ENCODE measurements around the gene PMM1. TPM values are rescaled to one million over a fixed set of nuclear protein-coding genes. Genes with fewer than 3 reads are reported as not detected.

PMM1 gene
- total RNA-seq, 2 experiments from 2014 or later, result 30.5 to 31.1 TPM

GRCh38 chr22:41528132-41528766 lies 61.4 kb downstream of the PMM1 start:
- ChIA-PET POLR2A (interaction anchor here (0.6 kb wide), 1 partner anchor 99 kb away, joined by 3 read pairs; no protein-coding TSS in a partner anchor), CTCF (interaction anchor here (0.8 to 2.4 kb wide), 4 partner anchors 10 to 135 kb away, joined by 3 to 32 read pairs (median 4); no protein-coding TSS in a partner anchor)

Other genes starting within 250 kb of the PMM1 start
- 1 to 10 TPM; 1.9 to 2.4 TPM for gene TEF, start 207.9 kb downstream of the PMM1 start, total RNA-seq
- gene TOB2, start 143.0 kb downstream of the PMM1 start, total RNA-seq, result 10 to 100 TPM; 48.9 to 52.8 TPM
- 100 to 1,000 TPM; 103 to 112 TPM for gene PHF5A, start 121.1 kb downstream of the PMM1 start, total RNA-seq
- gene ACO2, start 120.7 kb downstream of the PMM1 start, total RNA-seq, result 100 to 1,000 TPM; 111 to 112 TPM
- 10 to 100 TPM; 75.9 to 78.9 TPM for gene POLR3H, start 45.4 kb downstream of the PMM1 start, total RNA-seq
- gene CSDC2, start 28.8 kb downstream of the PMM1 start, total RNA-seq, result not detected
- 10 to 100 TPM; 91.6 to 97.3 TPM for gene DESI1, start 31.2 kb upstream of the PMM1 start, total RNA-seq
- gene XRCC6, start 31.5 kb upstream of the PMM1 start, total RNA-seq, result 100 to 1,000 TPM; 470 to 479 TPM
- gene SNU13, start 99.0 kb upstream of the PMM1 start, total RNA-seq, result 100 to 1,000 TPM; 329 to 338 TPM
- gene MEI1, start 109.7 kb upstream of the PMM1 start, total RNA-seq, result 10 to 100 TPM; 24.0 to 31.1 TPM
- gene CCDC134, start 210.8 kb upstream of the PMM1 start, total RNA-seq, result 10 to 100 TPM; 16.3 to 17.2 TPM
- 100 to 1,000 TPM; 103 to 104 TPM for gene SREBF2, start 243.3 kb upstream of the PMM1 start, total RNA-seq

Data from activated CD8-positive, alpha-beta memory T cell treated with anti-CD3 and anti-CD28 coated beads for 36 hours (primary cell).